Measurements from ENCODE around the gene APEX2.

- TF ChIP-seq RAD21 (conservative IDR thresholded peaks at IDR 0.05) (no peak), POLR2AphosphoS5 (IDR thresholded peaks at IDR 0.05) (no peak)
- TF ChIP-seq, protein P1, sequence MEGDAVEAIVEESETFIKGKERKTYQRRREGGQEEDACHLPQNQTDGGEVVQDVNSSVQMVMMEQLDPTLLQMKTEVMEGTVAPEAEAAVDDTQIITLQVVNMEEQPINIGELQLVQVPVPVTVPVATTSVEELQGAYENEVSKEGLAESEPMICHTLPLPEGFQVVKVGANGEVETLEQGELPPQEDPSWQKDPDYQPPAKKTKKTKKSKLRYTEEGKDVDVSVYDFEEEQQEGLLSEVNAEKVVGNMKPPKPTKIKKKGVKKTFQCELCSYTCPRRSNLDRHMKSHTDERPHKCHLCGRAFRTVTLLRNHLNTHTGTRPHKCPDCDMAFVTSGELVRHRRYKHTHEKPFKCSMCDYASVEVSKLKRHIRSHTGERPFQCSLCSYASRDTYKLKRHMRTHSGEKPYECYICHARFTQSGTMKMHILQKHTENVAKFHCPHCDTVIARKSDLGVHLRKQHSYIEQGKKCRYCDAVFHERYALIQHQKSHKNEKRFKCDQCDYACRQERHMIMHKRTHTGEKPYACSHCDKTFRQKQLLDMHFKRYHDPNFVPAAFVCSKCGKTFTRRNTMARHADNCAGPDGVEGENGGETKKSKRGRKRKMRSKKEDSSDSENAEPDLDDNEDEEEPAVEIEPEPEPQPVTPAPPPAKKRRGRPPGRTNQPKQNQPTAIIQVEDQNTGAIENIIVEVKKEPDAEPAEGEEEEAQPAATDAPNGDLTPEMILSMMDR (IDR thresholded peaks at IDR 0.05; ENCODE audit: poor library complexity, severe bottlenecking): peak; percentile 25
These were observed 11.1 kb downstream of the APEX2 start for GRCh38 chrX:55011294-55011693.
